Stimulated activated CD8-positive, alpha-beta memory T cell treated with anti-CD3 and anti-CD28 coated beads, Interleukin-15, amount 100 ng/mL, for 4 hours (primary cell): Measurements from ENCODE around the gene MICU1.
"Not testable (repeated sequence)": the region's sequence is repeated elsewhere in the genome, so short reads cannot be mapped to it uniquely, and the experiment has no call there.

ENCODE experiments used
- DNase-seq, 2 donors: peaks; one replicate each; pipeline ENCODE4 v3.0.0-alpha.2; 2020; ENCODE audit warnings: low read depth in 2 of 2

Gene MICU1

GRCh38 chr10:72386916-72387586 lies 238.8 kb downstream of the MICU1 start:
- DNase-seq: no peak

DNA sequence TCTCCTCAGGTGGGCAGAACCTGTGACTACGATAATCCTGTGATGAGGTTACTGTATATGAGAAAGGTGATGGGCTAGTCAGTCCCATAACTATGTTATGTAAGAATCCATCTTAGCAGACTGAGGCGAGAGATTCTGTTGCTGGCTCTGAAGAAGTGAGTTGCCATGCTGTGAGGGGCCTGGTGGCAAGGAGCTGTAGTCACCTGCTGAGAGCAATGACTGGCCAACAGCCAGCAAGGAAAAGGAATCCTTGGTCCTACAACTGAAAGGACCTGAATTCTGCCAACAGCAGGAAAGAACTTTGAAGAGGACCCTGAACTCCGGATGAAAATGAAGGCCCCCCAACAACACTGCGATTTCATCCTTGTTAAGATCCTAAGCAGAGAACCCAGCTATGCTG lies 240.2 kb downstream of the MICU1 start:
- no peak for DNase-seq

DNA sequence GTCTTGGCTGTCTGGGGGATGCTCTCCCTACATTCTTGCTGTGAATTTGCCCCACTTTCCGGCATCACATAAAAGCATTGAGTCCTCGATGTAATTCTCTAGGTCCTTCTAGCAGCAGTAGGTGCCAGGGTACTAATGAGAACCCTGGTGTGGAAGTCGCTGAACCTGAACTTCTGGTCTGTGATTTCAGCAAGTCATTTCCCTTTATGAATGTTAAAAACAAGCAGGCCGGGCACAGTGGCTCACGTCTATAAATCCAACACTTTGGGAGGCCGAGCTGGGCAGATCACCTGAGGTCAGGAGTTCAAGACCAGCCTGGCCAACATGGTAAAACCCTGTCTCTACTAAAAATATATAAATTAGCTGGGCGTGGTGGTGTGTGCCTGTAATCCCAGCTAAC lies 240.9 kb downstream of the MICU1 start:
- DNase-seq: not testable (repeated sequence)

GRCh38 chr10:72379776-72380175 lies 246.1 kb downstream of the MICU1 start:
- DNase-seq: no peak

DNA sequence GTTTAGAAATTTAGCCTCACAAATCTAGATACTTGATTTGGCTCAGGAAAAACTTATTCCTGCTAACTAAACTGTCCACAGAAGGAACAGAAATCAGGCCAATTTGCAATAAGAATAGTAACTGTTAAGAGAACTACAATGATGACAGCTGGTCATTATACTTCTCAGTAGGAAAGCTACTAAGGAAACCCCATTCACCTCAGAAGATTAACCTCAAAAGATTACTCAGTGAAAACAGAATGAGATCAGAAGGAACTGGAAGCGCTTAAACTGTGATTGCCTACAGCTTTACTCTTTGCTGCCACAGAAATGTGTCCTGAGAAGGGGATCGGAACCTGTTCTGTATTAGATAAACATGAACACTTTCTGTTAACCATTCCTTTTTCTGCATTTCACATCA lies 246.8 kb downstream of the MICU1 start:
- no peak for DNase-seq

- DNase-seq: no peak
Measured at GRCh38 chr10:72375585-72375984, 250.3 kb downstream of the MICU1 start.

GRCh38 chr10:72375173-72375572 lies 250.7 kb downstream of the MICU1 start:
- DNase-seq: no peak

DNA sequence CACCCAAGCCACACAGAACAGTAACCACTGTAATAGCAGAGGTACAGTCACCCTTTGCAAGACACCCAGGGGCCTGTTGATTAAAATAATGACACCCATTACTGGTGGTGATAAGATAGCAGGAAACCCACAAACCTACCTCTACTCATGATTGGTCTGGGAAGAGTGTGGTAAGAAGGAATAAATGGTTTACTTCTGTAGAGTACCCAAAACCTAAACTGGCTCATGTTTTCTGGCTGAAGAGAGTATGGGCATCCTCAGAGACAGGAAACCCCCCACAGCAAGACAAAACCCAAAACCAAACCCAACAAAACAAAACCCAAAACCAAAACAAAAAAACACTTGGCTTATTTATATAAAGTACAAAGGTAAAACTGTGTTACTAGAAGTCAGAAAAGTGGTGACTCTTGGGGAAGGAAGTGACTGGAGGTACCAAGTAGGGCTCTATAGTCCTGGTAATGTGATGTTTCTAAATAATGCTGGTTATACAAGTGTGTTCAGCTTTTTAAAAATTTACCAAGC lies 255.6 kb downstream of the MICU1 start:
- no peak for DNase-seq

GRCh38 chr10:72367301-72367960 lies 258.4 kb downstream of the MICU1 start:
- DNase-seq: no peak

DNA sequence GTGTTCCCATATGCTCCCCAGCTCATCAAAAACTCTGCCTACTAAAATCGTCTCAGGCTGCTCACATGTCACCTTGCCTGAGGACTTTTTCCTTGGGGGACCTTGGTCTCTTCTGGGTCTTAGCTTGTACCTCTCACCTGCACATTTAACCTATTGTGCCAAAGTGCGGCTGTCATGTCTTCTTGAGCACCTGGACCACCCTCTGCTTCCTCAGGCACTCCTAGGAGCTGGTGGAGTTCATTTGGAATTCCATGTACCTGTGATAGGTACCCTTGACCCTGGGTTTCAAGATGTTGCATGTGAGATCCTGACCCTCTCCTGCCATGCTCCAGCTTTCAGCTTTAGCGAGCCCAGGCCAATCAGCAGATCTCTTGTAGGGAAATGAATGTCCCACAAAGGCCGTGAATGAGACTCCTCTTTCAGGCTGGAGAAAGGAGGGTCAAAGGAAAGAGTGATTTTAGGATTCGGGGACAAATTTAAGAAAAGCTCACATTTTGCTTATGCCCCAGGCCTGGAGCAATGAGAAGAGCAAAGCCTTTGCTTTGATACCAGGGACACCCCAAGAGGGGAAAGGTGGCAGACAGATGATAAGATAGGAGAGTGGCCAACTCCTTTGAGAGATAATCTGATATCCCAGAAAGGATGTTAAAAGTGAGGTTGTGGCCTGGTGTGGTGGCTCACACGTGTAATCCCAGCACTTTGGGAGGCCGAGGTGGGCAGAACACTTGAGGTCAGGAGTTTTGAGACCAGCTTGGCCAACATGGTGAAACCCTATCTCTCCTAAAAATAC lies 260.6 kb downstream of the MICU1 start:
- no peak for DNase-seq

GRCh38 chr10:72364239-72364777 lies 261.6 kb downstream of the MICU1 start:
- peak; percentile 57 to 66 for DNase-seq

DNA sequence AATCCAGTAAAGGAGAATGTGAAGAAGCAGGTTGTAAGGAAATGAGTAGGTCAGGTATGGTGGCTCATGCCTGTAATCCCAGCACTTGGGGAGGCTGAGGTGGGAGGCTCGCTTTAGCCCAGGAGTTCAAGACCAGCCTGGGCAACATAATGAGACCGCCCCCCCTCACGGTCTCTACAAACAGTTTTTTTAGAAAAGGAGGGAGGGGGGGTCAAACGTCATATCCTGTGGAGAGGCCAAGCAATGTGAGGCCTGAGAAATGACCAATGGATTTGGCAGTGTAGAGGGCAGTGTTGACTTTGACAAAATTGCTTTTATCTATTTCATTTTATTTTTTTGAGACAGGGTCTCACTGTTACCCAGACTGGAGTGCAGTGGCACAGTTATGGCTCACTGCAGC lies 268.9 kb downstream of the MICU1 start:
- no peak for DNase-seq

GRCh38 chr10:72356115-72356514 lies 269.8 kb downstream of the MICU1 start:
- no peak for DNase-seq

DNA sequence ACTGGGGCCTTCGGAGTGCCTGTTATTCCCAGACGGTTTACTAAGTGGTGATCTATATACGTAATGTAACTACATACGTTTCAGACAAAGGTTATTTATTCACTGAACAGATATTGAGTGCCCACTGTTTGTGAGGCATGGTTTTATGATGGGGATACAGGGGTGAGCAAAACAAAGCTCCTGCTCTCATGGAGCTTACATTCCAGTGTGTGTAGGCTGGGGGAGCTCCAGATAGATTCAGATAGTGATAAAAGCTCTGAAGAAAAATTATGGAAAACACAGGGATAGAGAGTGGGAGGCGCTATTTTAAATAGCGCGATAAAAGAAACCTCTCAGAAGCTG lies 270.7 kb downstream of the MICU1 start:
- no peak for DNase-seq

DNA sequence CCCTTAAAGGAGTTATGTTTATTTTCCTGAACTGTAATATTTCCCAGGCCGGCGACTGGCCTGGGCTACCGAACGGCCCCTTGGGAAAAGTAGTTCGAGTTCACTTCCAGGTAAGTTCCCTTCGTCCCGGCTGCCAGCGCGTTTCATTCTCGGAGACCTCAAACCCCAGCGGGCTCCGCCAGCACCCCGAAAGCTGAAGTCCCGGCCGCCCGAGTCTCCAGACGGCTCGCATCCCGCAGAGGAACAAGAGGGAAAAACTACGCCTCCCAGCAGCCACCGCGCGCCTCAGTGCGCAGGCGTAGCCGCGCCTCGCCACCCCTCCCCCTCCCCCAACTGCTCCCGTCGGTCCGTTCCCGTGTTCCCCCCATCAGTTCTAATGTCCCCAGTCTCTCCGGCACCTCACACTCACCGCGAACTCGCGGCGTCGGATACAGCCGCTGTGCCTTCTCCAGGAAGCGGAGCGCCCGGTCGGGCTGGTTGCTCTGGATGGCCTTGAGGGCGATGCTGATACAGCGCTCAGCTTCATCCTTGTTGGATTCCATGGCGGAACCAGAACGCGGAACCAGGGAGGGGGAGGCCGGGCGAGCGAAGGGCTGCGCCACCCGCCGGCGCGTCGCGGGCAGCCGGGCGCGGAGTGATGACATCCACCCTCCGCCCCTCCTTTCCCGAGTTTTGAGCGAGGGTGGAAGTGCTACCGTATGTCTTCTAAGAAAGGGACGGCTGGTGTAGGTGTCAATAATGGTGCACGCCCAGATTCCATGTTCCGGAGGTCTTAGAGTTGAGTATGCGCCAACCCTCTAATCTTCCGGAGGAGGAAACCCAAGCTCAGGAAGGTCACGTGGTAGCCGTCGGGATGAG lies 271.3 kb downstream of the MICU1 start, which contains the start of gene DNAJB12:
TSS of gene DNAJB12 (minus strand) at position 564 of the 858 bp plus-strand sequence. CDS start at position 542, 22 bp downstream.
- peak; percentile 78 to 83 for DNase-seq

DNA sequence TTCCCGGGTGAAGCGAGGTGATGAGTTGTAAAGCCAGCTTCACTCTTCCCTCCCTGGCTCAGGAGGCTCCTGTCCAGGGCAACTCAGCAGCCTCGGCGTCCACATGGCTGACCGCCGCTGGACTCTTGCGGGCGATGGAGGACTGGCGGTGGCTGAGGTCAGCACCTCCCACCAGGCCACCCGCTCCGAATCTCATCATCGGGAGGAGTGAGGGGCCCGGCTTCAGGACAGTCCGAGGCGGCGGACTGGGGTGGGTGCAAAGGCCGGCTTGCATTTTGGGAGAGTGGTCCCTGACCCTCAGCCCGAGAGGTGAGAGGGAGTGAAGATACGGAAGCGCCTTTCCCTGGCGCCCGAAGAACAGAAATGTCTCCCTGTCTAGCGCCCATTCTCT lies 271.9 kb downstream of the MICU1 start:
- no peak for DNase-seq

DNA sequence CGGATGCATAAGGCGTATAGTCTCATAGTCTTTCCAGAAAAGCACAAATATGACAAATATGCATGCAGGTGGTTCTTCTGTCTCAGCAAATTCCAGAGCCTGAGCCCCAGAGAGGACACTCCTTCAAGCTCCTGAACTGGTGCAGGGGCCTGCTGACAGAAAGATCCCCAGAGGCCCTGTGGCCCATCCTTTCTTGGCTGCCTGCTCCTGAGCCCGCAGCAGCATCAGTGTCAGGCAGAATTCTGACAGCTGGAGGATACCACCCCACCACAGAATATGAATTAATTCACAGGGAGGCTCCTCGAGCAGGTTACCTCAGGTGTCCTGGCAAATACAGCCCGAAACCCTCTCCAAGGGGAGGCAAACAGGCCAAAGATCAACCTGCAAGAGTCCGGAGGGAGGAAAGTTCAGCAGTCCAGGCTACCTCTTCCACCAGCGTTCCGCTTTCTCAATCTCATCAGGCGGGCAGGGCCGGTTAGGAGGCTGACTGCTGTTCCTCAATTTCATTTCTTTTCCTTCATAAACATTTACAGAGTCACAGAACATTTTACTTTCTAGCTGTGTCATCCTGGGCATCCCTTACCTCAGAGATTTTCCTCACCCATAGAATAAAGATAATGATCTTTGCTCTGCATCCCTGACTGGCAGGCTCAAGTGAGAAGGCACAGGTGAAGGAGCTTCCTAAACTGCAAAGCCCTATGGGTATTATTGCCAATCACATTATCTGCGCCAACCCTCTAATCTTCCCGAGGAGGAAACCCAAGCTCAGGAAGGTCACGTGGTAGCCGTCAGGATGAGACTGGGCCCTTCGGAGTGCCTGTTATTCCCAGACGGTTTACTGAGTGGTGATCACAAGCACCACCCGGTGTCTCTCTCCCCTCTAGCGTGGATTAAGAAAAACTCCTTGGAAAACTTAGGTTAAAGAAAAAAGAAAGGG lies 272.6 kb downstream of the MICU1 start:
- no peak for DNase-seq

DNA sequence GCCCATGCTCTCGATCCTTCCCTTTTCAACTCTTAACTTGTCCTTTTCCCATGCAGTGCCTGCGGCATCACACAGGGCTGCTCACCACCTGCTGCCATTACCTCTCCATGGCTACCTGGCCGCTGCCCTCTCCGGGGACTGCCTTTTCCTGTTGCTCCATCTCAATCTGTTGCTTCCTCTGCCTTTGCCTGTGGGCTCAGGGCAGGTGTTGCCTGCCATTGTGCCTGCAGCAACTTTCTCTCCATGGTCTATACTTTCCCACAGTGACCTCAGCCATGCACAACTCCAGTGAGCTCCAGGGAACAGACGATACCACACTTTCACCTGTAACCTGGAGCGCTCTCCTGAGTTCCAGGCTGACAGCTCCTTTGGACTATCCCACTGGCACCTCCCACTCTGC lies 274.4 kb downstream of the MICU1 start:
- DNase-seq: no peak

- no peak for DNase-seq
Measured at GRCh38 chr10:72349438-72349837, 276.4 kb downstream of the MICU1 start.

DNA sequence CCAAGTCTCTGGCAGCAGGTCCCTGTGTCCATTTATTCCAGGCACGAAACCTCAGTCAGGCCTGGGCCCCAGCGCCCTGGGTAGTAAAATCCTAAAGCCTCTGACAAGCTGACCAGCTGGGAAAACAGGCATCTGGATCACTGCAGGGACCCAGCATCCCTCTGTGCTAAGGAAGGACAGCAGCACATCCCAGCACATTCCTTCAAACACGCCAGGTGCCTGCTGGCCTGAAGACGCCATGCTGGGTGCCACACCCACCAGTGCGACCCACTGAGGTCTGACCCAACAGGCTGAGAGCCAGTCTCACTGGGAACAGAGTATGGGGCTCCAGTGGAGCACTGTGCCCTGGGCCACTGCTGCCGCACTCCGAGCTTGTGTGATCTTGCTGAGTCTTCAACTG lies 277.6 kb downstream of the MICU1 start:
- no peak for DNase-seq
